Activated naive CD4-positive, alpha-beta T cell treated with anti-CD3 and anti-CD28 coated beads, Interleukin-2, amount 50 U/mL, for 16 hours (primary cell): ENCODE measurements around the gene SLC35E1.

Source experiments
- DNase-seq: peaks from one replicate; pipeline ENCODE4 v3.0.0-alpha.2; 2020

The SLC35E1 gene

DNA sequence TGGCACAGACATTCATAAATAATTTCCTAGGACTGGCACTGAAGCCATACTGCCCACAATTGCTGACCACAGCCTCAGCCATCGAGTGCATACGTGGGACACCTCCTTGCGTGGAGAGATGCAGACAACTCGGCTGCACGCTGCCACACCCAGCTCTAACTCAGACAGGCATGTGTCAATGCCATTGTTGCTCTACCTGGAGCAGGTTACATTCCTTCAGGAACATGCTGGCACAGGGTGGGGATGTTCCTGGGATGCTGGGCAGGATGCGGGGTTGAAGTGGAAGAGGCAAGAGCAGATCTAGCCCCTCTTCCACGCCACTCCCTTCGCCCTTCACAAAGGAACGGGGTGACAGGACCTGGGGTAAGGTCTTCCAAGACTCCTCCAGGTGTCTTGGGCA lies 24.2 kb upstream of the SLC35E1 start:
- DNase-seq, result no peak

DNA sequence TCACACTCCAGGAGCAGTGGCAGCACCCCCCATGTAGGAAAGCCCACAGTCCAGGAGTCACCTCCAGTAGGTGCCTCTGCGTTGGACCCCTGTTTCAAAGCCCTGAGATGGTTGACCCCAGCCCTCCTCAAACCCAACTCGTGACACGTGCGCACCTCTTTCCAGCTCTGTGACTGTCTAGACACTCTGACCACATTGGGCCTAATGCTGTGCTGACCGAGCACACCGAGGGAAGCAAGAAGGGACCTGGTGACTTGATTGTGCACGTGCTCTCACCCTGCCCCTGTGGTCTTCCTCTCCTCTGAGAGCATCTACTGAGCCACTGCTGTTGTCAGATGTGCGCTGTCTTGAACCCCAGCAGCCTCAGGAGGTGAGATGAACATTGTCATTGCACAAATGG lies 22.9 kb upstream of the SLC35E1 start:
- DNase-seq, result no peak

- no peak for DNase-seq
Observed at GRCh38 chr19:16594681-16595091, 22.5 kb upstream of the SLC35E1 start.

DNA sequence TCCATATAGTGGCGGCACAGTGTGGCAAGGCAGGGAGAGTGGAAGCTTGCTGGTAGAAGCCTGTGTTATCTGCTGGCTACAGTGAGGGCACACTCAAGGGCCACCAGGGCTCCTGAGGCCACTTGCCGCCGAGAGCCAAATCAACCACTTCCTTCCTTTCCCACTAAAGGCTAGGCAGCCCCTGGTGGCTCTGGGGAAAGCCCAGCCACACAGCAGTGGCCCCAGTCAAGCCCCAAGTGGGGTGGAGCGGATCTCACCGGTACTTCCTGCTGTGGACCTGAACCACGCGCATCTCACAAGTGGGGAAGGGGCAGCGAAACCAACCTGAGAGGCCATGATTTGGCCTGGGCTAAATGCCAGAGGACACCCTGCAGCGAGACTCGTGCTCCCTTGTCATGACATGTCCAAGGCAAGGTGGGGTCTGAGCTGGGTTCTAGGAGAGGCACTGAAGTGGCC lies 21.9 kb upstream of the SLC35E1 start:
- no peak for DNase-seq

DNA sequence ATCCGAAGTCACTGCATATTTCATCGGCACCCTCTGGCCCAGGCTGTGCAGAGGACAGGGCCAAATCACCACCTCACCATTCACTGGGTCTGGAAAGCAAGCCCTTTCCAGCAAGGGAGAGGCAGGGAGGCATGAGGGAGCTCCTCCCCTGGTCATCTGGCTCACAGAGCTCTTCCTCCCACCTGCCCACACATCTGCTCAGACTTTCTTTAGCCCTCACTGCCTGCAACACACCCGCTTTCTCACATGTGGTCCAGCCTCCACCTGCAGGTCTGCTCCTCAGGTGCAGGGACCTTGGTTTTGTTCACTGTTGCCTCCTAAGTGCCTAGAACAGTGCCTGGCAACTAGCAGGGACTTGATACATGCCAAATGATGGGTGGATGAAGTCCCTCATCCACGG lies 21.0 kb upstream of the SLC35E1 start:
- DNase-seq, result no peak

GRCh38 chr19:16591803-16592556 lies 19.8 kb upstream of the SLC35E1 start:
- DNase-seq, result no peak

DNA sequence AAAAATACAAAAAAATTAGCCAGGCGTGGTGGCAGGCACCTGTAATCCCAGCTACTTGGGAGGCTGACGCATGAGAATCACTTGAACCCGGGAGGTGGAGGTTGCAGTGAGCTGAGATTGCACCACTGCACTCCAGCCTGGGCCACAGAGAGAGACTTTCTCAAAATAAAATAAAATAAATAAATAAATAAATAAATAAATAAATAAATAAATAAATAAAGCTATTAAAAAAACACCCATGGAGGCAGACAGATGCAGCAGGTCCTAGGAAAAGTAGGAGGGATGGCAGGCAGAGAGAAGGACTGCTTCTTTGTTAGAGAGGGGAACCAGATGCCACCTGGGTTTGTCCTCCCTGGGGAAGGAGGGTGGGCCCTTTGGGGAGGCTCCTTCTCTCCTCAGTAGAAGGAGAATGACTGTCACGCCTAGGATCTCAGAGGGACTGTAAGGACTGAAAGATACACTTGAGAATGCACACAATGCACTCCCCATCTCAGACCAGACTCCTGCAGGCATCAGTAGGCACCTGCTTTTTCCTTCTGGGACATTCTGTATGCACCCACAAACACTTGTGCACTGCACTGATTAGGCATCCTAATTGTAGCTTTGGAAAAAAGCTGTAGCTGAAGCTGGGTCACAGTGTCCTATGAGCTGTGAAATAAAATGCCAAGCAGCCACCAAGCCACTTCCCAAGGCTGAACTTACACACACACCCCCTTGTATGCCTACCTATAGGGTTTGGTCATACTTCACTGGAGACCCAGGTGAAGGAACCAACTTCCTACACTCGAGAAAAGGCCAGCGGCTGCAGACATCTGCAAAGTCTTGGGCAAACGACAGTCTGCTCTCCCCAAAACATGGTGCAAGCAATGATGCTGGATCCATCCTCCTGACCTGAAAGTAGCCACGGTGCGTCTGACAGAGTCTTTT lies 18.9 kb upstream of the SLC35E1 start:
- no peak for DNase-seq

GRCh38 chr19:16589917-16590316 lies 17.7 kb upstream of the SLC35E1 start:
- DNase-seq, result no peak

DNA sequence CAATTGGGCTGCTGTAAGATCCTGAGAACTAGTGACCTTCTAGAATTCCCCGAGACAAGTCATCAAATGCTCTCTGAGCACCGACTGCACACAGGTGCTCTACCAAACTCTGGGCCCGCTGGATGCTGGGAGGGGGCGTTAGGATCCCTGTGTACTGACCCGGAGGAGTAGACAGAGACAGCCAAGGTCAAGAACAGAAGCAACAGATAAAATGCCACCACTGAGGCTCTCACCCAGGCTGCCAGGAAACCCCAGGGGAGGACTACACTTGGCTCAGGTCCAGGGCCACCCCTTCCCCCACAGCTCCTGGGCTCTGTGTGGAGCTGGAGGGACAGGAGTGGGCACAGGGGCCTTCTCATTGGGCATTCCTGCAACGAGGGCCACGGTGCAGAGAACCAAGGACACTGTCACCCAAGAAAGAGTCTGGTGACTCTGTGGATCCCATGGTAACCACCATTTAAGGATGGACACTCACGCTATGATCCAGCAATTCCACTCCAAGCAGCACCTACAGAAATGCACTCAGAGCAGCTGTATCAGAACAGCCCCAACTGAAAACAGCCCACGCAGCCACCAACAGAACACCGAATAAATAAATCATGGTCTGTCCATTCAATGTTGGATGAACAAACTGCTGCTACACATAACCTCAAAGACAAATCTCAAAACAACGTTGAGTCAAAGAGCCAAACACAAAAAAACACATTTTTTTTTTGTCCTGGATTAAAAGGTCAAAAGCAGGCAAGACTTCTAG lies 16.8 kb upstream of the SLC35E1 start:
- no peak for DNase-seq

GRCh38 chr19:16587833-16588823 lies 15.9 kb upstream of the SLC35E1 start:
- DNase-seq, result peak; percentile 41

DNA sequence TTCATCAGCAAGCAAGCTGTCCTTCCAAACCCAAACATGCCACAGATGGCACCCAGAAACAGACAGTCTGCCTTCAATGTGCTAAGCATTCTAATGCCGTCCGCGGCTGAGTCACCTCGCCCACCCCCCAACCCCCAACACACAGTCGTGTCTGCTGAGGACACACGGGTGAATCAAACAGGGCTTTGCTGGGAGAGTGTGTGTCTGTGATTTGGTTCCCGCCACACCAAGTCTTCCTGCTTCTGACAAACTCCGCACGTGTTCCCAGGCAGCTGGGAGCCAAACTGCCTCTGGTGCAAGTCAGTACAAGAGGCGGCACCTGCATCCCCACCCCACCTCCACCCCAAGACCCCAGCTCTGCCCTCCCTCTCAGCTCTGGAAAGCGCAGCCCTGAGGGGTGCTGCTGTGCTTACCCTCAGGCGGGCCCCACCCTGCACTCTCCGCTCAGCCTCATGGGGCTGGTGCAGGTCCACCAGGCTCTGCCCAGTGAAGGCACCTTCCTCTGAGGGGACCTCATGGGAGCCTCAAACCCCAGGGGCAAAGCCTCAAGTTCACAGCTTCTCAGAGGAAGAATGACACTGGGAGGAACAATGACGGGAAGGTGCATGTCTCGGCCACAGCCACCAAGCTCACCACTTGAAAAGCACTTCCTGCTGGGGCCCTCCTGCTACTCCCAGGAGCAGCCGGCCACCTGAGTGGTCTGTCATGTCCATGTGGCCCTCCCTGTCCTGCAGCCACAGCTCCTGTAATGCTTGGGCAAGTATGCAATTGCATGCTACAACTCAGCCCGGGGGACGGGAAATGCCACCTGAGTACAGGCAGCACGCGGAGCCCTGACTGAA lies 15.0 kb upstream of the SLC35E1 start:
- peak; percentile 60 for DNase-seq

GRCh38 chr19:16586477-16586871 lies 14.3 kb upstream of the SLC35E1 start:
- DNase-seq, result no peak

- DNase-seq, result no peak
Observed at GRCh38 chr19:16585808-16586476, 13.7 kb upstream of the SLC35E1 start.

GRCh38 chr19:16585094-16585801 lies 13.0 kb upstream of the SLC35E1 start:
- no peak for DNase-seq

DNA sequence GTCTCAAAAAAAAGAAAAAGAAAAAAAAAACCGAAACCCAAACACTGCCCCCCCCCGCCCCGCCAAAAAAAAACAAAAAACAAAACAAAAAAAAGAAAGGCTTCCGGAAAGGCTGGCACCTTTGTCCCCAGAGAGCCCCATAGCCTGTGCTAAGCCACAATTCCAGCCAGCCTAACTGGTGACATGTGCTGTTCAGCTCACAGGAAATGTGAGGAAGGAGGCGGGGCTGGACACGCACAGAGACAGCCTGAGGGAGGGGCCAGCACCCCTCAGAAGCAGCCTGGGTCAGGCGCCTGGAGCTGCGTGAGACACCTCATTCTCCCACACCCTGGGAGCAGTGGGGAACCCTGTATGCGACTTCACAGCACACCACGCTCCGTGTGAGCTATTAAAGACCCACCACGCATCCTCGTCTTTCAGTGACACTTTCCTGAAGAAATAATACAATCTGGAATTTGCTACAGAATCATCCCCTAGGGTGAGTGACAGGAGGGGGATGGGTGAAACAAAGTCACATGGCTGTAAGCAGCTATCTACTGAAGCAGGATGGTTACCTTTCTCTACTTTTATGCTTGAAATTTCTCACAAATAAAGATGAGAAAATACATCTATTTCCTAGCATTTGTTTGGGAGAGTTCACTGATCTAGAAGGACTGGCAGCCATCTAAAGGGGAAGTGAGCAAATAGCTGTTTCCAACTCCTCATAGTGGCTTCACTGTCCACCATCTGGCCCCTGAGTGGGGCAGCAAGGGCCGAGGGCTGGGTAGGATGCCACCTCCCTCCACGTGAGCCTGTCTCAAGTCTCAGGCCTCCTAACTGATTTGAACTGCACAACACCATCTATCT lies 12.3 kb upstream of the SLC35E1 start:
- peak; percentile 83 for DNase-seq

GRCh38 chr19:16582486-16583261 lies 10.5 kb upstream of the SLC35E1 start:
- no peak for DNase-seq

GRCh38 chr19:16581971-16582343 lies 9.7 kb upstream of the SLC35E1 start:
- DNase-seq, result no peak
